ENCODE measurements around the gene SMS. TPM values are rescaled to one million over a fixed set of nuclear protein-coding genes. Genes with fewer than 3 reads are reported as not detected.

SMS gene
- total RNA-seq, 1 donor from 2014 or later, result 40.0 TPM

GRCh38 chrX:22024577-22024976, 84.1 kb downstream of the SMS start:
- ATAC-seq, result no peak
- intact Hi-C loops (cut with DNase I), result no loop called here
- no peak for DNase-seq (ENCODE audit: low spot score)

- intact Hi-C loops (cut with DNase I), result no loop called here
- DNase-seq (ENCODE audit: low spot score), result no peak
- no peak for ATAC-seq
Measured at GRCh38 chrX:22025751-22026150, 85.2 kb downstream of the SMS start.

GRCh38 chrX:22026731-22027130, 86.2 kb downstream of the SMS start:
- DNase-seq (ENCODE audit: low spot score) (no peak), ATAC-seq (no peak)
- intact Hi-C loops (cut with DNase I), result no loop called here

- intact Hi-C loops (cut with DNase I), result no loop called here
- DNase-seq (ENCODE audit: low spot score) (no peak), ATAC-seq (no peak)
Measured at GRCh38 chrX:22032084-22032483, 91.6 kb downstream of the SMS start, which contains the start of gene PHEX. Gene PHEX, plus strand, starts transcription at chrX:22032325. Its CDS starts 681 bp downstream, at chrX:22033006.

GRCh38 chrX:22032506-22032905, 92.0 kb downstream of the SMS start:
- intact Hi-C loops (cut with DNase I), result no loop called here
- ATAC-seq, result no peak
- DNase-seq (ENCODE audit: low spot score), result no peak

GRCh38 chrX:22033818-22034217, 93.3 kb downstream of the SMS start:
- no peak for ATAC-seq
- no peak for DNase-seq (ENCODE audit: low spot score)

GRCh38 chrX:22035236-22035635, 94.7 kb downstream of the SMS start:
- DNase-seq (ENCODE audit: low spot score) (no peak), ATAC-seq (no peak)
- intact Hi-C loops (cut with DNase I), result no loop called here

More at GRCh38 chrX:22033818-22034217, 93.3 kb downstream of the SMS start:
- intact Hi-C loops (cut with DNase I), result no loop called here

GRCh38 chrX:22037225-22037624, 96.7 kb downstream of the SMS start:
- DNase-seq (ENCODE audit: low spot score) (no peak), ATAC-seq (no peak)
- intact Hi-C loops (cut with DNase I), result no loop called here

GRCh38 chrX:22037911-22038537, 97.5 kb downstream of the SMS start:
- ATAC-seq (no peak), DNase-seq (ENCODE audit: low spot score) (no peak)
- intact Hi-C loops (cut with DNase I), result no loop called here

GRCh38 chrX:22039541-22039940, 99.0 kb downstream of the SMS start:
- ATAC-seq (no peak), DNase-seq (ENCODE audit: low spot score) (no peak)
- intact Hi-C loops (cut with DNase I), result no loop called here

GRCh38 chrX:22040184-22040583, 99.7 kb downstream of the SMS start:
- no peak for ATAC-seq

GRCh38 chrX:22041907-22042530, 101.5 kb downstream of the SMS start:
- intact Hi-C loops (cut with DNase I), result no loop called here
- ATAC-seq, result no peak
- DNase-seq (ENCODE audit: low spot score), result no peak

More at GRCh38 chrX:22040184-22040583, 99.7 kb downstream of the SMS start:
- intact Hi-C loops (cut with DNase I), result no loop called here
- DNase-seq (ENCODE audit: low spot score), result no peak

GRCh38 chrX:22043872-22044271, 103.4 kb downstream of the SMS start:
- intact Hi-C loops (cut with DNase I), result no loop called here
- DNase-seq (ENCODE audit: low spot score) (no peak), ATAC-seq (no peak)

Other genes starting within 250 kb of the SMS start
- gene SMPX, start 182.6 kb upstream of the SMS start, total RNA-seq, result not detected
- 15.2 TPM for gene MBTPS2, start 101.1 kb upstream of the SMS start, total RNA-seq
- 2.1 TPM for gene YY2, start 84.7 kb upstream of the SMS start, total RNA-seq
- 0.09 TPM for gene PHEX, start 91.6 kb downstream of the SMS start, total RNA-seq